ENCODE measurements around the gene PXMP4.
A peak's percentile ranks its signal among the peaks of the same experiment; 100 is the strongest.

Gene PXMP4

GRCh38 chr20:33696448-33696847, 23.7 kb downstream of the PXMP4 start:
- H3K4me3 ChIP-seq (ENCODE audit: low read depth, low read length) = no peak overlapping the region
- no peak for DNase-seq (ENCODE audit: low read depth)
- no peak for TF ChIP-seq CTCF (conservative IDR thresholded peaks at IDR 0.05; ENCODE audit: low read depth, low read length)

- DNase-seq (ENCODE audit: low read depth) = no peak
- TF ChIP-seq CTCF (conservative IDR thresholded peaks at IDR 0.05; ENCODE audit: low read depth, low read length) = no peak
- H3K4me3 ChIP-seq (ENCODE audit: low read depth, low read length) = no peak overlapping the region
These were observed 25.5 kb downstream of the PXMP4 start for GRCh38 chr20:33694639-33695012.

- no peak for TF ChIP-seq CTCF (conservative IDR thresholded peaks at IDR 0.05; ENCODE audit: low read depth, low read length)
- DNase-seq (ENCODE audit: low read depth) = no peak
- no peak overlapping the region for H3K4me3 ChIP-seq (ENCODE audit: low read depth, low read length)
These were observed 26.1 kb downstream of the PXMP4 start for GRCh38 chr20:33693741-33694638.

GRCh38 chr20:33693289-33693688, 26.8 kb downstream of the PXMP4 start:
- DNase-seq (ENCODE audit: low read depth) = no peak
- no peak overlapping the region for H3K4me3 ChIP-seq (ENCODE audit: low read depth, low read length)
- TF ChIP-seq CTCF (conservative IDR thresholded peaks at IDR 0.05; ENCODE audit: low read depth, low read length) = no peak

- no peak overlapping the region for H3K4me3 ChIP-seq (ENCODE audit: low read depth, low read length)
- no peak for TF ChIP-seq CTCF (conservative IDR thresholded peaks at IDR 0.05; ENCODE audit: low read depth, low read length)
- DNase-seq (ENCODE audit: low read depth) = peak; percentile 83
These were observed 30.1 kb downstream of the PXMP4 start for GRCh38 chr20:33689973-33690372.

GRCh38 chr20:33689493-33689892, 30.6 kb downstream of the PXMP4 start:
- no peak for TF ChIP-seq CTCF (conservative IDR thresholded peaks at IDR 0.05; ENCODE audit: low read depth, low read length)
- no peak overlapping the region for H3K4me3 ChIP-seq (ENCODE audit: low read depth, low read length)
- no peak for DNase-seq (ENCODE audit: low read depth)

- no peak for DNase-seq (ENCODE audit: low read depth)
- no peak overlapping the region for H3K4me3 ChIP-seq (ENCODE audit: low read depth, low read length)
- no peak for TF ChIP-seq CTCF (conservative IDR thresholded peaks at IDR 0.05; ENCODE audit: low read depth, low read length)
These were observed 31.1 kb downstream of the PXMP4 start for GRCh38 chr20:33688938-33689424.

Data from choroid plexus epithelial cell (primary cell).